ENCODE measurements around the gene FRY. TPM values are rescaled to one million over a fixed set of nuclear protein-coding genes. Genes with fewer than 3 reads are reported as not detected.
A peak's percentile ranks its signal among the peaks of the same experiment; 100 is the strongest.

FRY gene
- total and polyA plus RNA-seq, 2 of the 13 experiments (the other 11 are each of a cell fraction or from before 2014, with no cell fraction given): 8.2 to 13.1 TPM

GRCh38 chr13:32315238-32316027 is 283.9 kb downstream of the FRY start, which contains the start of the genes BRCA2 and ZAR1L (continued):
- TF ChIP-seq ZC3H13 (CRISPR knock-in tag; IDR thresholded peaks at IDR 0.05) (0 out of 2 replicates have a peak, but pooled peaks have one; percentile 67), IRF2 (CRISPR knock-in tag; IDR thresholded peaks at IDR 0.05) (peak; percentile 70), CAMTA2 (CRISPR knock-in tag; IDR thresholded peaks at IDR 0.05; ENCODE audit: borderline replicate concordance) (peak; percentile 31; the same call in 1 of the 2 replicates), ZNF205 (CRISPR knock-in tag; IDR thresholded peaks at IDR 0.05) (0 out of 2 replicates have a peak, but pooled peaks have one; percentile 51), FOXM1 (CRISPR knock-in tag; IDR thresholded peaks at IDR 0.05) (no peak), SRSF4 (IDR thresholded peaks at IDR 0.05; ENCODE audit: low read depth, low read length, poor library complexity, severe bottlenecking) (no peak), NR1H2 (CRISPR knock-in tag; IDR thresholded peaks at IDR 0.05; ENCODE audit: borderline replicate concordance, low read depth) (no peak), NONO (IDR thresholded peaks at IDR 0.05) (no peak), NONO (CRISPR knock-in tag; conservative IDR thresholded peaks at IDR 0.05) (peak; percentile 68), NFKBIZ (CRISPR knock-in tag; IDR thresholded peaks at IDR 0.05) (no peak), SMAD9 (CRISPR knock-in tag; IDR thresholded peaks at IDR 0.05) (no peak), ZBTB7A (CRISPR knock-in tag; IDR thresholded peaks at IDR 0.05) (no peak), ZNF687 (CRISPR knock-in tag; IDR thresholded peaks at IDR 0.05) (peak; percentile 96), RCOR2 (CRISPR knock-in tag; IDR thresholded peaks at IDR 0.05) (no peak), STAT5B (CRISPR knock-in tag; IDR thresholded peaks at IDR 0.05) (no peak), FOXP1 (IDR thresholded peaks at IDR 0.05) (no peak), FOXP1 (CRISPR knock-in tag; IDR thresholded peaks at IDR 0.05) (no peak), PRMT3 (CRISPR knock-in tag; IDR thresholded peaks at IDR 0.05; ENCODE audit: borderline replicate concordance, low read depth) (no peak), ZBTB43 (CRISPR knock-in tag; conservative IDR thresholded peaks at IDR 0.05) (no peak; the same call in 1 of the 2 replicates), ZNF570 (CRISPR knock-in tag; IDR thresholded peaks at IDR 0.05; ENCODE audit: borderline replicate concordance) (no peak), ZNF382 (CRISPR knock-in tag; IDR thresholded peaks at IDR 0.05; ENCODE audit: borderline replicate concordance) (no peak), ZNF691 (CRISPR knock-in tag; IDR thresholded peaks at IDR 0.05; ENCODE audit: borderline replicate concordance, low read depth) (no peak), ZNF589 (CRISPR knock-in tag; conservative IDR thresholded peaks at IDR 0.05) (no peak), CENPT (CRISPR knock-in tag; IDR thresholded peaks at IDR 0.05; ENCODE audit: low read depth) (no peak), KMT2B (CRISPR knock-in tag; IDR thresholded peaks at IDR 0.05) (peak; percentile 91), ONECUT2 (CRISPR knock-in tag; IDR thresholded peaks at IDR 0.05) (no peak)

All from HepG2 (cell line).